HUES64 (cell line): ENCODE results near the gene TPP1.

ENCODE experiments used
- H3K27ac ChIP-seq: 2 replicates; pipeline ENCODE4 v1.7.0; 2013; ENCODE audit warnings: low read depth, low read length, inconsistent platforms
- H3K27me3 ChIP-seq: 2 replicates; pipeline ENCODE4 v1.6.1; 2013; ENCODE audit warnings: mild to moderate bottlenecking, low read length; ENCODE audit not compliant: insufficient read depth
- H3K36me3 ChIP-seq: 2 replicates; pipeline ENCODE4 v1.6.1; 2013; ENCODE audit warnings: mild to moderate bottlenecking, low read length; ENCODE audit not compliant: insufficient read depth
- H3K4me1 ChIP-seq: 2 replicates; pipeline ENCODE4 v1.6.1; 2013; ENCODE audit warnings: mild to moderate bottlenecking, low read length, moderate library complexity; ENCODE audit not compliant: insufficient read depth
- H3K4me3 ChIP-seq: 2 replicates; pipeline ENCODE4 v1.5.1; 2013; ENCODE audit warnings: mild to moderate bottlenecking, low read length, moderate library complexity
- H3K9ac ChIP-seq: 2 replicates; pipeline ENCODE4 v1.6.1; 2013; ENCODE audit warnings: mild to moderate bottlenecking, low read depth, low read length
- H3K9me3 ChIP-seq: 2 replicates; pipeline ENCODE4 v1.6.1; 2013; ENCODE audit warnings: low read depth, low read length; ENCODE audit not compliant: insufficient read depth
- WGBS: fragments of 150-250, 120-280 bp; methylation state at CpG from one replicate; pipeline ENCODE4 v1.1.7; 2013; ENCODE audit warnings: missing lambda C conversion rate; 5-methylcytosine and 5-hydroxymethylcytosine counted together

The TPP1 gene

GRCh38 chr11:6616596-6617250 is 2.5 kb downstream of the TPP1 start:
- Histone ChIP-seq H3K36me3 (peaks cover 18% of the 10 kb centered on the region), H3K27ac (no peak overlapping the region), H3K27me3 (no peaks in the 10 kb centered on the region), H3K4me3 (no peak overlapping the region), H3K9me3 (no peaks in the 10 kb centered on the region), H3K4me1 (peaks cover 25% of the 10 kb centered on the region), H3K9ac (no peak overlapping the region)
- 93% methylated on average over 14 of the region's 14 CpGs for WGBS

- H3K4me3 ChIP-seq, result no peak overlapping the region
- no peaks in the 10 kb centered on the region for H3K9me3 ChIP-seq
- H3K9ac ChIP-seq, result no peak overlapping the region
- no peak overlapping the region for H3K27ac ChIP-seq
- H3K36me3 ChIP-seq, result peaks cover 23% of the 10 kb centered on the region
- WGBS, result 92% methylated on average over 9 of the region's 9 CpGs
- no peaks in the 10 kb centered on the region for H3K27me3 ChIP-seq
- peaks cover 29% of the 10 kb centered on the region for H3K4me1 ChIP-seq
These were observed 3.2 kb downstream of the TPP1 start for GRCh38 chr11:6615882-6616585.

GRCh38 chr11:6615046-6615445 is 4.2 kb downstream of the TPP1 start:
- no peak overlapping the region for H3K27ac ChIP-seq
- no peaks in the 10 kb centered on the region for H3K27me3 ChIP-seq
- peaks cover 33% of the 10 kb centered on the region for H3K36me3 ChIP-seq
- no peaks in the 10 kb centered on the region for H3K9me3 ChIP-seq
- no peak overlapping the region for H3K9ac ChIP-seq
- 92% methylated on average over 5 of the region's 5 CpGs for whole genome bisulfite sequencing
- peaks cover 24% of the 10 kb centered on the region for H3K4me1 ChIP-seq
- H3K4me3 ChIP-seq, result no peak overlapping the region

GRCh38 chr11:6614446-6614845 is 4.8 kb downstream of the TPP1 start:
- 86% methylated on average over 2 of the region's 2 CpGs for WGBS
- no peak overlapping the region for H3K4me3 ChIP-seq
- H3K27ac ChIP-seq, result no peak overlapping the region

GRCh38 chr11:6613496-6613895 is 5.7 kb downstream of the TPP1 start:
- Histone ChIP-seq H3K4me1 (peaks cover 15% of the 10 kb centered on the region; the same call in 1 of the 2 replicates), H3K4me3 (peak overlapping the region; percentile 88; the same call in 1 of the 2 replicates), H3K9ac (no peak overlapping the region), H3K9me3 (no peaks in the 10 kb centered on the region), H3K27me3 (no peaks in the 10 kb centered on the region), H3K27ac (no peak overlapping the region), H3K36me3 (peaks cover 48% of the 10 kb centered on the region)
- WGBS, result 90% methylated on average over 3 of the region's 3 CpGs

More at GRCh38 chr11:6614446-6614845, 4.8 kb downstream of the TPP1 start:
- H3K9ac ChIP-seq, result no peak overlapping the region
- H3K36me3 ChIP-seq, result peaks cover 39% of the 10 kb centered on the region
- H3K9me3 ChIP-seq, result no peaks in the 10 kb centered on the region
- H3K27me3 ChIP-seq, result no peaks in the 10 kb centered on the region
- peaks cover 18% of the 10 kb centered on the region for H3K4me1 ChIP-seq

GRCh38 chr11:6612213-6613041 is 6.8 kb downstream of the TPP1 start, which contains the start of gene TAF10:
TAF10 (minus strand) TSS chr11:6612216; CDS start chr11:6612189, 27 bp downstream.
- peaks cover 59% of the 10 kb centered on the region for H3K36me3 ChIP-seq
- peaks cover 13% of the 10 kb centered on the region; the same call in 1 of the 2 replicates for H3K4me1 ChIP-seq
- under 1% methylated on average over 49 of the region's 51 CpGs for WGBS
- H3K9ac ChIP-seq, result peak within 1 kb of the TSS; percentile 92
- H3K4me3 ChIP-seq, result peak within 1 kb of the TSS; percentile 88
- no peaks in the 10 kb centered on the region for H3K9me3 ChIP-seq
- peak within 1 kb of the TSS; percentile 99 for H3K27ac ChIP-seq
- H3K27me3 ChIP-seq, result no peaks in the 10 kb centered on the region

GRCh38 chr11:6611963-6612212 is 7.3 kb downstream of the TPP1 start:
- Histone ChIP-seq H3K9me3 (no peaks in the 10 kb centered on the region), H3K27me3 (no peaks in the 10 kb centered on the region), H3K27ac (peak overlapping the region; percentile 99), H3K4me3 (peak overlapping the region; percentile 88), H3K9ac (peak overlapping the region; percentile 92), H3K4me1 (peaks cover 17% of the 10 kb centered on the region; the same call in 1 of the 2 replicates), H3K36me3 (peaks cover 62% of the 10 kb centered on the region)
- WGBS, result 0% methylated on average over 36 of the region's 36 CpGs

GRCh38 chr11:6611092-6611962 is 7.9 kb downstream of the TPP1 start:
- peaks cover 22% of the 10 kb centered on the region for H3K4me1 ChIP-seq
- WGBS, result 18% methylated on average over 39 of the region's 39 CpGs

GRCh38 chr11:6610591-6610990 is 8.6 kb downstream of the TPP1 start:
- H3K9ac ChIP-seq, result no peak overlapping the region
- no peaks in the 10 kb centered on the region for H3K27me3 ChIP-seq
- peaks cover 26% of the 10 kb centered on the region for H3K4me1 ChIP-seq
- peaks cover 55% of the 10 kb centered on the region for H3K36me3 ChIP-seq
- 90% methylated on average over 6 of the region's 6 CpGs for WGBS
- peak overlapping the region; percentile 88 for H3K4me3 ChIP-seq
- no peaks in the 10 kb centered on the region for H3K9me3 ChIP-seq
- H3K27ac ChIP-seq, result no peak overlapping the region

More at GRCh38 chr11:6611092-6611962, 7.9 kb downstream of the TPP1 start:
- Histone ChIP-seq H3K4me3 (peak overlapping the region; percentile 88), H3K9ac (peak overlapping the region; percentile 92), H3K36me3 (peaks cover 62% of the 10 kb centered on the region), H3K27ac (peak overlapping the region; percentile 99), H3K27me3 (no peaks in the 10 kb centered on the region), H3K9me3 (no peaks in the 10 kb centered on the region)

- Histone ChIP-seq H3K4me1 (peaks cover 35% of the 10 kb centered on the region), H3K36me3 (peaks cover 48% of the 10 kb centered on the region), H3K9me3 (no peaks in the 10 kb centered on the region), H3K27me3 (no peaks in the 10 kb centered on the region), H3K27ac (no peak overlapping the region; the same call in 1 of the 2 replicates), H3K9ac (no peak overlapping the region), H3K4me3 (no peak overlapping the region)
- WGBS, result 97% methylated on average over 7 of the region's 8 CpGs
These were observed 9.7 kb downstream of the TPP1 start for GRCh38 chr11:6609502-6610015.
